Endothelial cell of umbilical vein (primary cell): Measurements from ENCODE around the gene CDO1. TPM values are rescaled to one million over a fixed set of nuclear protein-coding genes. Genes with fewer than 3 reads are reported as not detected.

Source experiments
- BruUV-seq: library from RNA; stranded (reverse); fragments of 400-500 nt; replicated peaks from 2 replicates; lab custom pipeline; 2021; lab: Mats Ljungman, UMichigan
- CTCF ChIA-PET: fragments of 300-600, 350-600 bp; sonication (Branson Sonifier 250); formaldehyde crosslinking; loops from one replicate; lab custom pipeline; 2021; ENCODE audit warnings: antibody characterized with exemption, inconsistent platforms; lab: Charles Lee
- POLR2A ChIA-PET: fragments of 300-600, 350-600 bp; sonication (Branson Sonifier 250); formaldehyde crosslinking; loops from one replicate; lab custom pipeline; 2021; ENCODE audit warnings: antibody characterized with exemption, inconsistent platforms; lab: Charles Lee
- DNase-seq: peaks from one replicate; pipeline ENCODE4 v3.0.0-alpha.2; 2011; ENCODE audit warnings: low read depth, low spot score
- FAIRE-seq: peaks from 2 replicates; lab custom pipeline; 2011; peaks lifted over from hg19 to GRCh38; lab: Jason Lieb, UNC
- H2AFZ ChIP-seq: 2 replicates; pipeline ENCODE4 v1.6.0; 2012; ENCODE audit warnings: low read depth, low read length, control low read depth, inconsistent platforms
- H3K27ac ChIP-seq: 2 replicates; pipeline ENCODE4 v1.5.1; 2011; ENCODE audit warnings: low read depth, mild to moderate bottlenecking, control low read depth, low read length, moderate library complexity; ENCODE audit not compliant: insufficient read depth
- H3K27me3 ChIP-seq, 2 experiments: 2 replicates each; pipeline versions ENCODE4 v1.6.0 to v1.6.1; 2011; ENCODE audit warnings: low read length in 2 of 2, mixed read lengths in 1 of 2; ENCODE audit not compliant: control insufficient read depth in 2 of 2, insufficient read depth in 2 of 2
- H3K36me3 ChIP-seq, 2 experiments: 2 replicates in 1 of 2; 3 replicates in 1 of 2; pipeline ENCODE4 v1.5.1; 2011; ENCODE audit warnings: low read length in 2 of 2, mild to moderate bottlenecking in 1 of 2, moderate library complexity in 1 of 2; ENCODE audit not compliant: control insufficient read depth in 2 of 2, insufficient read depth in 2 of 2; ENCODE audit errors: extremely low read depth in 1 of 2
- H3K4me1 ChIP-seq: 3 replicates; pipeline ENCODE4 v1.5.1; 2011; ENCODE audit warnings: mild to moderate bottlenecking, low read length; ENCODE audit not compliant: control insufficient read depth, insufficient read depth; ENCODE audit errors: extremely low read depth
- H3K4me2 ChIP-seq: 2 replicates; pipeline ENCODE4 v1.6.1; 2011; ENCODE audit warnings: low read length, control low read depth, mixed read lengths; ENCODE audit not compliant: insufficient read depth
- H3K4me3 ChIP-seq, 3 experiments: fragments of 200-600 bp in 1 of 3; sonication (generic), shearing (Covaris generic) in 1 of 3; replicated peaks in 1 of 3; 2 replicates each; pipeline ENCODE4 v1.5.1; 2011 to 2016; ENCODE audit warnings: control low read depth in 3 of 3, low read length in 3 of 3, mild to moderate bottlenecking in 2 of 3, inconsistent platforms in 1 of 3, low read depth in 1 of 3, moderate library complexity in 1 of 3; ENCODE audit not compliant: insufficient read depth in 1 of 3
- H3K79me2 ChIP-seq: 2 replicates; pipeline ENCODE4 v1.6.0; 2012; ENCODE audit warnings: low read length, inconsistent platforms; ENCODE audit not compliant: control insufficient read depth, insufficient read depth
- H3K9ac ChIP-seq: replicated peaks from 2 replicates; pipeline ENCODE3; 2011; ENCODE audit warnings: low read length, control low read depth; ENCODE audit not compliant: insufficient read depth; ENCODE audit errors: extremely low read depth
- H3K9me1 ChIP-seq: replicated peaks from 3 replicates; pipeline ENCODE4 v1.6.0; 2011; ENCODE audit warnings: mild to moderate bottlenecking, low read length; ENCODE audit not compliant: control insufficient read depth, insufficient read depth; ENCODE audit errors: extremely low read depth
- H3K9me3 ChIP-seq: replicated peaks from 2 replicates; pipeline ENCODE4 v1.5.1; 2012; ENCODE audit warnings: low read length, inconsistent platforms; ENCODE audit not compliant: control insufficient read depth, insufficient read depth
- H4K20me1 ChIP-seq: replicated peaks from 2 replicates; pipeline ENCODE3; 2011; ENCODE audit warnings: mild to moderate bottlenecking, low read length; ENCODE audit not compliant: control insufficient read depth, insufficient read depth; ENCODE audit errors: extremely low read depth
- EZH2 ChIP-seq: IDR thresholded peaks from 2 replicates; pipeline ENCODE4 v1.6.1; 2012; ENCODE audit warnings: borderline replicate concordance, low read depth, mild to moderate bottlenecking, moderate library complexity, low read length, inconsistent platforms; ENCODE audit not compliant: severe bottlenecking
- FOS ChIP-seq: IDR thresholded peaks from 2 replicates; pipeline ENCODE4 v1.6.1; 2011; ENCODE audit warnings: mild to moderate bottlenecking, low read length, moderate library complexity, borderline replicate concordance; ENCODE audit not compliant: insufficient read depth
- GATA2 ChIP-seq: IDR thresholded peaks from 2 replicates; pipeline ENCODE4 v1.7.0; 2011; ENCODE audit warnings: low read depth, mild to moderate bottlenecking, moderate library complexity, mixed read lengths, low read length; ENCODE audit not compliant: insufficient read length, insufficient read depth
- JUN ChIP-seq: IDR thresholded peaks from 2 replicates; pipeline ENCODE4 v1.6.1; 2011; ENCODE audit warnings: borderline replicate concordance, low read depth; ENCODE audit not compliant: insufficient read length, insufficient read depth
- MYC ChIP-seq: IDR thresholded peaks from one replicate; pipeline ENCODE4 v1.6.1; 2011; ENCODE audit warnings: mild to moderate bottlenecking, low read depth, low read length
- POLR2A ChIP-seq: IDR thresholded peaks from 2 replicates; pipeline ENCODE4 v1.6.1; 2012; ENCODE audit warnings: low read depth, mild to moderate bottlenecking, control low read depth, low read length
- POLR2AphosphoS5 ChIP-seq: IDR thresholded peaks from 2 replicates; pipeline ENCODE4 v1.6.1; 2012; ENCODE audit warnings: low read depth, mild to moderate bottlenecking, control low read depth, low read length, moderate library complexity; ENCODE audit not compliant: insufficient read depth
- dilution Hi-C: fragments of 300-500 bp; cut with MboI; formaldehyde crosslinking; loops from one replicate; pipeline ENCODE4 v1.15.0; 2019; ENCODE audit warnings: low sequenced_read_pairs; ENCODE audit not compliant: extremely low pct_ligation_motif_present
- intact Hi-C: fragments of 100-400 bp; cut with micrococcal nuclease; formaldehyde crosslinking; loops from one replicate; pipeline ENCODE4 v1.10.0; 2022
- polyA plus RNA-seq, 4 experiments: library from polyadenylated mRNA; depleted of rRNA in 3 of 4; stranded (reverse) in 3 of 4; unstranded in 1 of 4; fragments of >200 nt; gene quantifications; 2 replicates each; pipeline versions ENCODE4 v1.2.1 to v1.2.3, GENCODE V29; 2011 to 2012; ENCODE audit warnings: missing spikeins in 1 of 4
- total RNA-seq: library from RNA; stranded (reverse); gene quantifications from 2 replicates; pipeline ENCODE4 v1.2.3, GENCODE V29; 2021
- TF ChIP-seq, protein P1 (sequence below): IDR thresholded peaks from 2 replicates; pipeline ENCODE4 v1.6.1; 2011; ENCODE audit not compliant: insufficient read depth, insufficient read length
- TF ChIP-seq, protein P2 (sequence below), 2 donors: IDR thresholded peaks; 1 replicate in 1 of 2; 2 replicates in 1 of 2; pipeline ENCODE4 v1.5.1; 2011; ENCODE audit warnings: low read length in 2 of 2, mild to moderate bottlenecking in 2 of 2, moderate library complexity in 2 of 2, control low read depth in 1 of 2, inconsistent platforms in 1 of 2, low read depth in 1 of 2; ENCODE audit not compliant: insufficient read depth in 1 of 2; ENCODE audit errors: extremely low read depth in 1 of 2

The CDO1 gene
- total and polyA plus RNA-seq, 2 donors (not counting 3 experiments of a cell fraction or from before 2014, with no cell fraction given), result 1.3 to 1.7 TPM

DNA sequence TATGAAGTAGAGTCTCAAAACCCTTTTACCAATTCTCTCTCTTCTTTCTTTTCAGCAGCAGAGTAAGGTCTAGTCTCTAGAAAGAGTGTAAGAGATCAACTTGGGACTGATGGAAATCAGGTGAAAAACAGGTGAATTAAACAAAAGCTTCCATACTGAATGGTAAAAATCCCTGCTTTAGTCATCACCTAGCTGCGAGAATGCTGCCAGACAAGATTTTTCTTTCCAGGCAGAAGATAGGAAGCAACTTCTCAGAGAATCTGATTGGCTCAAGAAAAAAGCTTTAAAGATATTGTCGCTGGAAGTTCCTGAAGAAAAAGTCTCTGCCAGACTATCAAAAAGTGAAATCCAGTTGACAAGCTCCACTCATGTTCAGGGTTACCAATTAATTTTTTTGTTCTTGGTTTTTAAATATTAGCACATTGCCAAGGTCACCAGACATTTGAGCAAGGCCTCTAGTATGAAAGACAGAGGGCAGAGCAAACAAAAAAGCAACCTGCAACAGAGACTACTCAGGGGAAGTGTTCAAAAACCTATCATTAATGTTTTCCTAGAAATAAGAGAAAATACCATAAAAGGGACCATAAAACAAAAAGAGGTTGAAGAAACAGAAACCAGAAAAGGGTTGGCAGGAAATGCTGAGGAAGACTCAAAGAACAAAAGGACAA lies 9.3 kb downstream of the CDO1 start:
- Histone ChIP-seq H4K20me1 (no peaks in the 10 kb centered on the region), H2AFZ (no peak overlapping the region), H3K4me1 (peaks cover 17% of the 10 kb centered on the region), H3K4me2 (no peak overlapping the region), H3K27ac (no peak overlapping the region), H3K9me1 (no peaks in the 10 kb centered on the region), H3K4me3 (no peak overlapping the region), H3K9ac (no peak overlapping the region), H3K9me3 (no peaks in the 10 kb centered on the region), H3K79me2 (no peaks in the 10 kb centered on the region), H3K27me3 (peaks cover 0 to 1% of the 10 kb centered on the region in 2 experiments), H3K36me3 (no peaks in the 10 kb centered on the region)
- DNase-seq (no peak), FAIRE-seq (no peak)
- ChIA-PET CTCF (interaction anchor here (0.5 kb wide), 1 partner anchor 33 kb away, joined by 3 read pairs; no protein-coding TSS in a partner anchor), POLR2A (no interaction called here)
- dilution Hi-C loops (no loop called here), intact Hi-C loops (no loop called here)
- TF ChIP-seq POLR2A (no peak), MYC (no peak), EZH2 (no peak), JUN (no peak), FOS (no peak), POLR2AphosphoS5 (no peak), GATA2 (no peak)
- TF ChIP-seq, protein P1, sequence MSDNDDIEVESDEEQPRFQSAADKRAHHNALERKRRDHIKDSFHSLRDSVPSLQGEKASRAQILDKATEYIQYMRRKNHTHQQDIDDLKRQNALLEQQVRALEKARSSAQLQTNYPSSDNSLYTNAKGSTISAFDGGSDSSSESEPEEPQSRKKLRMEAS, result no peak
- TF ChIP-seq, protein P2, sequence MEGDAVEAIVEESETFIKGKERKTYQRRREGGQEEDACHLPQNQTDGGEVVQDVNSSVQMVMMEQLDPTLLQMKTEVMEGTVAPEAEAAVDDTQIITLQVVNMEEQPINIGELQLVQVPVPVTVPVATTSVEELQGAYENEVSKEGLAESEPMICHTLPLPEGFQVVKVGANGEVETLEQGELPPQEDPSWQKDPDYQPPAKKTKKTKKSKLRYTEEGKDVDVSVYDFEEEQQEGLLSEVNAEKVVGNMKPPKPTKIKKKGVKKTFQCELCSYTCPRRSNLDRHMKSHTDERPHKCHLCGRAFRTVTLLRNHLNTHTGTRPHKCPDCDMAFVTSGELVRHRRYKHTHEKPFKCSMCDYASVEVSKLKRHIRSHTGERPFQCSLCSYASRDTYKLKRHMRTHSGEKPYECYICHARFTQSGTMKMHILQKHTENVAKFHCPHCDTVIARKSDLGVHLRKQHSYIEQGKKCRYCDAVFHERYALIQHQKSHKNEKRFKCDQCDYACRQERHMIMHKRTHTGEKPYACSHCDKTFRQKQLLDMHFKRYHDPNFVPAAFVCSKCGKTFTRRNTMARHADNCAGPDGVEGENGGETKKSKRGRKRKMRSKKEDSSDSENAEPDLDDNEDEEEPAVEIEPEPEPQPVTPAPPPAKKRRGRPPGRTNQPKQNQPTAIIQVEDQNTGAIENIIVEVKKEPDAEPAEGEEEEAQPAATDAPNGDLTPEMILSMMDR (IDR thresholded peaks at IDR 0.05; ENCODE audit: extremely low read depth in 1 of 2, insufficient read depth in 1 of 2, low read depth in 1 of 2, low read length in 2 of 2), result no peak
- BruUV-seq, result no TSS peak
